Esophagus muscularis mucosa (tissue), 3 donors: ENCODE measurements around the gene AGAP1.

Experiments
- POLR2A ChIP-seq: fragments of 450-650 bp; IDR thresholded peaks from one replicate; pipeline ENCODE4 v1.6.1; 2017; ENCODE audit warnings: antibody characterized with exemption, moderate library complexity, mild to moderate bottlenecking, low read depth
- POLR2AphosphoS5 ChIP-seq, 2 donors: sonication (generic); formaldehyde crosslinking; IDR thresholded peaks; one replicate each; pipeline ENCODE4 v1.6.1; 2017; ENCODE audit warnings: antibody characterized with exemption in 2 of 2
- TF ChIP-seq, protein P1 (sequence below), 3 experiments: fragments of 200-600 bp in 2 of 3; fragments of 450-650 bp in 1 of 3; sonication (generic) in 2 of 3; IDR thresholded peaks; one replicate each; pipeline ENCODE4 v1.5.1; 2017 to 2019; ENCODE audit warnings: antibody characterized with exemption in 3 of 3, mild to moderate bottlenecking in 2 of 3, moderate library complexity in 1 of 3

DNA sequence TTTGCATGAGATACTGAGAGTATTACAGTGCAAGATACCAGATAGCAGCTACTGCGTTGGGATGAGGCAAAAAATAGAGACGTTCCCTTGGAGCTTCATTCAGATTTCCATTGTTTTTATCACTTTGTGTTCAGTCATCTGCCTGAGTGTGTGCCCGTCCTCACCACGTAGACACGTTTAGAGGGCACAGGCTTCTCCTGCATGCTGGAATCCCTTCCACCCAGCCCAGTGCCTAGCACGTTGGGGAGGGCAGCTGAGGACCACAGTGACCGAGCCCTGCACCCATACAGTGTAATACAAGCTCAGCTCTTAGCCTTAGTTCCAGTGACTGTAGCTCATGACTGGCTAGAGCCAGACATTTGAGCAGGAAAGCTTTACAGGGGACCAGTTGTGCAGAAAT, 539.6 kb downstream of the AGAP1 start:
- TF ChIP-seq, protein P1, sequence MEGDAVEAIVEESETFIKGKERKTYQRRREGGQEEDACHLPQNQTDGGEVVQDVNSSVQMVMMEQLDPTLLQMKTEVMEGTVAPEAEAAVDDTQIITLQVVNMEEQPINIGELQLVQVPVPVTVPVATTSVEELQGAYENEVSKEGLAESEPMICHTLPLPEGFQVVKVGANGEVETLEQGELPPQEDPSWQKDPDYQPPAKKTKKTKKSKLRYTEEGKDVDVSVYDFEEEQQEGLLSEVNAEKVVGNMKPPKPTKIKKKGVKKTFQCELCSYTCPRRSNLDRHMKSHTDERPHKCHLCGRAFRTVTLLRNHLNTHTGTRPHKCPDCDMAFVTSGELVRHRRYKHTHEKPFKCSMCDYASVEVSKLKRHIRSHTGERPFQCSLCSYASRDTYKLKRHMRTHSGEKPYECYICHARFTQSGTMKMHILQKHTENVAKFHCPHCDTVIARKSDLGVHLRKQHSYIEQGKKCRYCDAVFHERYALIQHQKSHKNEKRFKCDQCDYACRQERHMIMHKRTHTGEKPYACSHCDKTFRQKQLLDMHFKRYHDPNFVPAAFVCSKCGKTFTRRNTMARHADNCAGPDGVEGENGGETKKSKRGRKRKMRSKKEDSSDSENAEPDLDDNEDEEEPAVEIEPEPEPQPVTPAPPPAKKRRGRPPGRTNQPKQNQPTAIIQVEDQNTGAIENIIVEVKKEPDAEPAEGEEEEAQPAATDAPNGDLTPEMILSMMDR (IDR thresholded peaks at IDR 0.05), result no peak
- no peak for TF ChIP-seq POLR2AphosphoS5 (IDR thresholded peaks at IDR 0.05)
- TF ChIP-seq POLR2A, result no peak
